ENCODE data around the gene TRIM13. TPM values are rescaled to one million over a fixed set of nuclear protein-coding genes. Genes with fewer than 3 reads are reported as not detected.
"Not testable (repeated sequence)": the region's sequence is repeated elsewhere in the genome, so short reads cannot be mapped to it uniquely, and the experiment has no call there.

Gene TRIM13
- total RNA-seq (2014; rRNA removed; shearing (Covaris generic)): 13.2 and 14.0 TPM in 2 replicates

- DNase-seq (ENCODE audit: low read depth): peak; percentile 85
Measured at GRCh38 chr13:49996951-49997895, at the start of gene TRIM13. TSS of gene TRIM13 (plus strand) at chr13:49997042. CDS start at chr13:50011941, 14,899 bp downstream.

- not testable (repeated sequence) for DNase-seq (ENCODE audit: low read depth)
Measured at GRCh38 chr13:49948777-49949270, 48.0 kb upstream of the TRIM13 start.

GRCh38 chr13:49951754-49952535 lies 44.9 kb upstream of the TRIM13 start:
- DNase-seq (ENCODE audit: low read depth): no peak

GRCh38 chr13:49953560-49953959 lies 43.3 kb upstream of the TRIM13 start:
- no peak for DNase-seq (ENCODE audit: low read depth)

- peak; percentile 34 for DNase-seq (ENCODE audit: low read depth)
Measured at GRCh38 chr13:49954674-49955455, 42.0 kb upstream of the TRIM13 start.

- DNase-seq (ENCODE audit: low read depth): no peak
Measured at GRCh38 chr13:49956131-49956530, 40.7 kb upstream of the TRIM13 start.

GRCh38 chr13:49958321-49958720 lies 38.5 kb upstream of the TRIM13 start:
- peak; percentile 61 for DNase-seq (ENCODE audit: low read depth)

- no peak for DNase-seq (ENCODE audit: low read depth)
Measured at GRCh38 chr13:49967456-49967855, 29.4 kb upstream of the TRIM13 start.

GRCh38 chr13:49972709-49973108 lies 24.1 kb upstream of the TRIM13 start:
- no peak for DNase-seq (ENCODE audit: low read depth)

- no peak for DNase-seq (ENCODE audit: low read depth)
Measured at GRCh38 chr13:49975826-49976225, 21.0 kb upstream of the TRIM13 start.

GRCh38 chr13:49976314-49977258 lies 20.3 kb upstream of the TRIM13 start:
- peak; percentile 55 for DNase-seq (ENCODE audit: low read depth)

- no peak for DNase-seq (ENCODE audit: low read depth)
Measured at GRCh38 chr13:49977992-49978391, 18.9 kb upstream of the TRIM13 start.

GRCh38 chr13:49980266-49980665 lies 16.6 kb upstream of the TRIM13 start:
- no peak for DNase-seq (ENCODE audit: low read depth)

- no peak for DNase-seq (ENCODE audit: low read depth)
Measured at GRCh38 chr13:49985129-49985528, 11.7 kb upstream of the TRIM13 start.

GRCh38 chr13:49986471-49986870 lies 10.4 kb upstream of the TRIM13 start:
- DNase-seq (ENCODE audit: low read depth): no peak

- not testable (repeated sequence) for DNase-seq (ENCODE audit: low read depth)
Measured at GRCh38 chr13:49990612-49991011, 6.2 kb upstream of the TRIM13 start.

GRCh38 chr13:49993111-49993510 lies 3.7 kb upstream of the TRIM13 start:
- DNase-seq (ENCODE audit: low read depth): no peak

GRCh38 chr13:49993666-49994065 lies 3.2 kb upstream of the TRIM13 start:
- DNase-seq (ENCODE audit: low read depth): no peak

GRCh38 chr13:49995625-49996101 lies 1.2 kb upstream of the TRIM13 start:
- no peak for DNase-seq (ENCODE audit: low read depth)
